Suprapubic skin (tissue), 4 donors: Measurements from ENCODE around the gene ATAD3C.

ENCODE experiments used
- CTCF ChIP-seq, 2 donors: fragments of 200-600 bp in 1 of 2; fragments of 450-650 bp in 1 of 2; sonication (generic) in 1 of 2; IDR thresholded peaks; one replicate each; pipeline ENCODE4 v1.5.1; 2016 to 2019; ENCODE audit warnings: antibody characterized with exemption in 2 of 2, mild to moderate bottlenecking in 1 of 2, moderate library complexity in 1 of 2
- POLR2A ChIP-seq, 2 donors: fragments of 450-650 bp; IDR thresholded peaks; one replicate each; pipeline ENCODE4 v1.6.1; 2017; ENCODE audit warnings: antibody characterized with exemption in 2 of 2, mild to moderate bottlenecking in 2 of 2, moderate library complexity in 2 of 2
- POLR2AphosphoS5 ChIP-seq, 3 donors: sonication (generic); formaldehyde crosslinking; IDR thresholded peaks; one replicate each; pipeline ENCODE4 v1.6.1; 2017; ENCODE audit warnings: antibody characterized with exemption in 3 of 3

DNA sequence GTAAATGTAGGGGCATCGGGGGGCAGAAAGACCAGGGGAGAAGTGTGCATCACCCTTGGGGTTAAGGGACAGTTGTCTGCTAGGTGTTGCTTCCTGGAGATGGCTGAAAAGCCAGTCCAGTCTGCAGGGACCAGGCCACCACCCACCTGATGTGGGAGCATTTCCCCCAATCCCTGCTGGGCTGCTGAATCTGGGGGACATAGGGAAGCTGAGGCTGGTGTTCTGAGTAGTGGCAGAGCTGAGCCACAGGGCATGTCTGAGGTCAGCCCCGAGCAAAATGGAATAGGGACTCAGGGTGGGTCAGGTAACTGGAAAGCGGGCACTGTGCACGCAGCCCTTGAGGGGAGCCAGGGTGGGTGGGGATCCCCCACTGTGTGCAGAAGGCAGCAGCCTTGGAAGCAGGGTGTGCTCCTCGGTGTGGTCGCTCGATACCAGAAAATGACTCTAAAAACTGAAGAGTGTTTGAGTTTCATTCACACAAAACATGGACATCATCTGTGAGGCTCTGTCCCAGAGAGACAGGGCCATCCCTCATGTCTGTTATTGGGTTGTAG lies 48.0 kb upstream of the ATAD3C start:
- TF ChIP-seq POLR2AphosphoS5 (IDR thresholded peaks at IDR 0.05) (no peak), CTCF (IDR thresholded peaks at IDR 0.05) (no peak), POLR2A (IDR thresholded peaks at IDR 0.05) (no peak)
